GM19455 (cell line): ENCODE data around the gene CRISP1.
"Not testable (repeated sequence)": the region's sequence is repeated elsewhere in the genome, so short reads cannot be mapped to it uniquely, and the experiment has no call there.

Experiments
- ATAC-seq: cut with Tn5 transposase; IDR thresholded peaks from one replicate; pipeline ENCODE4 v1.9.1; 2021; ENCODE audit not compliant: unreplicated experiment

Gene CRISP1

DNA sequence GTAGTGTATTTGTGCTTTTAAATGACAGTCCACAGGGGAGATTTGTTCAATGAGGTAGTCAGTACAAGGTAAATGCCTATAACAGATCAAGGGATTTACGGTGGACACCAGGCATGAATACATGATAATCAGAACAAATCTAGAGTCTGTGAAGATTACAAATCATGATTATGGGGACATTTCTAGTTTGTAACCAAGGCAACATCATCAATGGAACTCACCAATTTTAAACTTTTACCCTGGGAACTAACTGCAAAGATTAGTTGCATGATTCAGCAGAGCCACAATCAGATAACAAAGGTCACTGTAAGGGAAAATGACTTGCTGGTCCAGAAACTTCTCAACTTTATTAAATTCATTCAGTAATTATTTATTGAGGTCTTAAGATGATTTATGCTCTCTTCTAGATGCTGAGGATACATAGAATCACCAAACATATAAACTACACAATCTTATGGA, at the start of gene CRISP1:
TSS of gene CRISP1 (minus strand) at position 51 of the 459 bp plus-strand sequence. CDS start 9,135 bp downstream, outside the sequence.
- no peak for ATAC-seq

DNA sequence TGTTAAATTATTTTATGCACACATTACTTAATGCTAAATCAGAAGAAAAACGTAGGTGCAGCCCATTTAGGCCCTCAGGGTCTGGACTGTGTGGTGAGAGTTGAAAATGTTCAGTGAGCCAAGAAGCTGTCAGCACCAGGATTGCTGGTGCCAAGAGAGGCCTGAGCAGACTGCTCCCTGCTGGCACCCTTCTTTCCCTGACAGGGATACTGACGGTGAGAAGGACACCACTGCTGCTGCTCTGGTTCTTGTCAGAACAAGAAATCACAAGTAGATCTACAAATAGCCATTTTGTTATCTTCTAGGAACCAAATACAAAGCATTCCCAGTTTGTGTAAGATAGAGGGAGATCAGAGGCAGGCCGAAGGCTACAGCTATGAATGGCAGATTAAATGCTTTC, 48.7 kb upstream of the CRISP1 start:
- ATAC-seq, result no peak

DNA sequence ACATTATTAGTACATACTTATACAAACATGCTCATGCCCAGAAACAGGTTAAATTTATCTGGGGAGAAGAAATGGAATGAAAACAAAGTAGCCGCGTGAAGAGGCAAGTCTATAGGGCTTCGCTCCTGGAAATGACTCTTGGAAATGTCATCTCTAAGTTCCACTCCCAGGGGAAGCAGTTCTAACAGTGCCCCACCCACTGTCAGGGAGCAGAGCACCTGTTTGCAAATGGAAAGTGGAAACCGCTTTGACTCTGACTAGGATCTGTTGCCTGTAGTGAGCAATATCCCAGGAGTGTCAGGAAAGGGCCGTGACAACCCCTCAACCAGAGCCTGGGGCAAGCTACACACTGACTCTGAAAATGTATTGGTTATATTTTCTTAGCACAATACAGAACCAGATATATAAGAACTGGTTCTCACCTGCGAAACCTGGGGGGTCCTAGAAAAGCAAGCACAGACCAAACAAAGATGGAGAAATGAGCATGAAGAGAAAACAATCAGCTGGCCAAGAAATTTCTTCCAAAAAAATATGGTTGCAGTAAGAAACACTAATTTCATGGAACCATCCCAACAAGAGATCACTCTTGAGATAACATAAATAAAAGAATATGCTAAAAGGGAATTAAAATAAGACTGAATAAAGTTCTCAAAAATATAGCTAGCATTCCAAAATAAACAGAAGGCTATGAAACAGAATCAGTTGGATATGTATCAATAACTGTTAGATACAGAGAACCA, 47.5 kb upstream of the CRISP1 start:
- no peak for ATAC-seq

GRCh38 chr6:49912196-49912595, 45.9 kb upstream of the CRISP1 start:
- no peak for ATAC-seq

GRCh38 chr6:49911252-49911651, 44.9 kb upstream of the CRISP1 start:
- no peak for ATAC-seq

DNA sequence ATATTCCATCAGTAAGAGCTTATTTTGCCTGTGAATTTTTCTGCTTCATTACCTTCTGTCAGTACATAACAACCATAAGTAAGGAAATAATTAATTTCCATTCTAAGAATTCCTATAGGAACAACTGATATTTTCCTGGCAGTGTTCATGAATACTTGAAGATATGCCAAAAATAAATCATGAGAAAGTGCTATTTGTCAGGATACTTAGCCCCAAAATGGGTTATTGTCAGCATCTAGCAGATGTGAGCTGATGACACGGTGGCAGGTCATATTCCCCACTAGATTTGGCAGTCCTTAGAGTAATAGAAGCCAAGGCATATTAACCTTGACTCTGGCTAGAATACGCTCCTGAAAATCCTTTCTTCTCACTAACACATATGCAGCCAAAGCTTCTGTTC, 43.2 kb upstream of the CRISP1 start:
- ATAC-seq, result no peak

DNA sequence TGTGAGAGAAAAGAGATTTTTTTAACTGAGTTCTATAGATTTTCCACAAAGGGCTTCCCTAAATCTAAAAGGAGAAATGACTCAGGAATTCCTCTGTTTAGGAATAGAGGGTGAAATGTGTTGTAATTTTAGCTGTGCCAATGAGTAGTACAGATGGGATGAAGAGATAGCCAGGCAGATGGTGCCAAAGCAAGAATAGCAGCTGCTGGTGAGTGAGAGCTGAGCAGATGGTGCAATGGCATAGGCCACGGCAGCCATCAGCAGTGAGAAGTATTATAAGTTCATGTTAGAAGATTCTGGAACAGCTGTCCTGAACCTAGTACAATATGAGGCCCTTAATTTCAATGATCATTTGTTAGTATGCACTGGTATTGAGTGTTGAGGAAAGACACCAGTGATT, 40.2 kb upstream of the CRISP1 start:
- ATAC-seq, result no peak

- ATAC-seq, result no peak
Measured at GRCh38 chr6:49905296-49905695, 39.0 kb upstream of the CRISP1 start.

DNA sequence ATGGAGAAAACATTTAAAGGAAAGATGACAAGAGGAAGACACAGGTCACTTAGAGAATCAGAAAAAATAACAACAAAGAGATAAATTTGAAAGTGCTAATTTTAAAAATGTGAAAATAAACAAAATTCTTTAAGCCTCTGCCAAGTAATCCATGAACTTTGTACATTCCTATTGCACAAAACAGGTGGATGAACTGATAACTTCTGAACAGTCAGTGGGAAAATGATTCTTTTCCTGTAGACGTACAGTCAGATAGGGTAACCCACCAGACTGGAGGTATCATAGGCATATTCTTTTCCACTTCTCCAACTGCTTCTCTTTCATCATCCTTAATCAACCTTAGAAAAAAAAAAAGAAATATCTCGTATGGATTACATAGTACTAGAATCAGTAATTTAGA, 36.5 kb upstream of the CRISP1 start:
- ATAC-seq, result no peak

GRCh38 chr6:49898904-49899566, 32.7 kb upstream of the CRISP1 start:
- ATAC-seq, result no peak

GRCh38 chr6:49895553-49895952, 29.2 kb upstream of the CRISP1 start:
- not testable (repeated sequence) for ATAC-seq

- ATAC-seq, result no peak
Measured at GRCh38 chr6:49892280-49892679, 25.9 kb upstream of the CRISP1 start.

GRCh38 chr6:49890988-49891387, 24.7 kb upstream of the CRISP1 start:
- no peak for ATAC-seq

GRCh38 chr6:49888742-49889431, 22.6 kb upstream of the CRISP1 start:
- ATAC-seq, result no peak

DNA sequence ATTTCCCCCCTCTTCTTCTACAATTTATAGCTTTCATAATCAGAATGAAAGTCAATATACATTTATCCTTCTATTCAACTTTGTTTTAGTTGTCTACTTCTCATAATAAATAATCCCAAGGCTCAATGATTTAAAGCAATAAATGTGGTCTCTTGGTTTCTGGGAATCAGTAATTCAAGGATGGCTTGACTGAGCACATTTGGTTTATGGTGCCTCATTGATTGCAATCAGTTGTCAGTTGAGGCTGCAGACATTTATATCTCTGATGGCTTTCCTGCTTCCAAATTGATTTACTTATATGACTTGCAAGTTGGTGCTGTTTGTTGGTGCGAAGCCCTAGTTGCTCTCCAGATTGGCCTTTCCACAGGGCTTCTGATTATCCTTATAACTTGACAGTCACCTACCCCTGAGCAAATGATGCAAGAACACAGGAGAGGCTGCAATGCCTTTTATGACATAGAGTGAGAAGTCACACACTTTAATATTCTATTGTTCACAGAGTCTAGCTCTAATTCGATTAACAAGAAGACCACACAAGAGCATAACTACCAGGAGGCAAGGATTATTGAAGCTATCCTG, 2.7 kb upstream of the CRISP1 start:
- no peak for ATAC-seq

- ATAC-seq, result no peak
Measured at GRCh38 chr6:49856282-49856681, 10.1 kb downstream of the CRISP1 start.

- no peak for ATAC-seq
Measured at GRCh38 chr6:49855221-49855620, 11.1 kb downstream of the CRISP1 start.

- ATAC-seq, result no peak
Measured at GRCh38 chr6:49852975-49853374, 13.4 kb downstream of the CRISP1 start.

GRCh38 chr6:49849213-49849907, 17.0 kb downstream of the CRISP1 start:
- ATAC-seq, result peak; percentile 91

- ATAC-seq, result no peak
Measured at GRCh38 chr6:49847673-49848072, 18.7 kb downstream of the CRISP1 start.

GRCh38 chr6:49847014-49847413, 19.3 kb downstream of the CRISP1 start:
- ATAC-seq, result no peak
